RWPE2 (cell line): ENCODE data around the gene GCA.

Experiments used
- ATAC-seq: fragments of 200-7000 bp; cut with Tn5 transposase; 3 replicates; pipeline ENCODE4 v1.9.1; 2021; ENCODE audit warnings: low read depth
- DNase-seq: peaks from one replicate; pipeline ENCODE4 v3.0.0-alpha.2; 2020; ENCODE audit warnings: low spot score
- H3K27ac ChIP-seq: fragments of 450-650 bp; 2 replicates; pipeline ENCODE4 v1.5.1; 2017; ENCODE audit warnings: mild to moderate bottlenecking; ENCODE audit not compliant: poor library complexity, severe bottlenecking
- H3K27me3 ChIP-seq: fragments of 250-450 bp; sonication (Bioruptor Pico); 2 replicates; pipeline ENCODE4 v1.5.1; 2021; ENCODE audit warnings: mild to moderate bottlenecking, moderate library complexity; ENCODE audit not compliant: insufficient read depth, poor library complexity, severe bottlenecking
- H3K36me3 ChIP-seq: fragments of 250-450 bp; sonication (Bioruptor Pico); 2 replicates; pipeline ENCODE4 v1.5.1; 2020; ENCODE audit warnings: low read depth, mild to moderate bottlenecking, moderate library complexity
- H3K4me1 ChIP-seq: fragments of 250-450 bp; sonication (Bioruptor Pico); 2 replicates; pipeline ENCODE4 v1.5.1; 2021; ENCODE audit warnings: mild to moderate bottlenecking, moderate library complexity; ENCODE audit not compliant: insufficient read depth, poor library complexity, severe bottlenecking
- H3K4me3 ChIP-seq: fragments of 250-450 bp; sonication (Bioruptor Pico); 2 replicates; pipeline ENCODE4 v1.5.1; 2021; ENCODE audit warnings: mild to moderate bottlenecking, moderate library complexity; ENCODE audit not compliant: severe bottlenecking
- H3K9me3 ChIP-seq: fragments of 250-450 bp; sonication (Bioruptor Pico); 2 replicates; pipeline ENCODE4 v1.5.1; 2021; ENCODE audit warnings: mild to moderate bottlenecking, moderate library complexity; ENCODE audit not compliant: severe bottlenecking
- TF ChIP-seq, protein P1 (sequence below): fragments of 450-650 bp; IDR thresholded peaks from one replicate; pipeline ENCODE4 v1.5.1; 2017; ENCODE audit warnings: mild to moderate bottlenecking, moderate library complexity; ENCODE audit not compliant: poor library complexity, severe bottlenecking

The GCA gene

GRCh38 chr2:162343824-162344616 is at the start of gene GCA:
TSS of gene GCA (plus strand) at chr2:162344132. CDS start at chr2:162344249, 117 bp downstream.
- Histone ChIP-seq H3K4me3 (peak within 1 kb of the TSS; percentile 56), H3K9me3 (no peaks in the 10 kb centered on the region), H3K36me3 (peaks cover 8% of the 10 kb centered on the region; the same call in 1 of the 2 replicates), H3K27ac (peak within 1 kb of the TSS; percentile 19), H3K4me1 (no peaks in the 10 kb centered on the region), H3K27me3 (no peaks in the 10 kb centered on the region)
- DNase-seq: peak; percentile 95
- ATAC-seq: peak; percentile 99
- TF ChIP-seq, protein P1, sequence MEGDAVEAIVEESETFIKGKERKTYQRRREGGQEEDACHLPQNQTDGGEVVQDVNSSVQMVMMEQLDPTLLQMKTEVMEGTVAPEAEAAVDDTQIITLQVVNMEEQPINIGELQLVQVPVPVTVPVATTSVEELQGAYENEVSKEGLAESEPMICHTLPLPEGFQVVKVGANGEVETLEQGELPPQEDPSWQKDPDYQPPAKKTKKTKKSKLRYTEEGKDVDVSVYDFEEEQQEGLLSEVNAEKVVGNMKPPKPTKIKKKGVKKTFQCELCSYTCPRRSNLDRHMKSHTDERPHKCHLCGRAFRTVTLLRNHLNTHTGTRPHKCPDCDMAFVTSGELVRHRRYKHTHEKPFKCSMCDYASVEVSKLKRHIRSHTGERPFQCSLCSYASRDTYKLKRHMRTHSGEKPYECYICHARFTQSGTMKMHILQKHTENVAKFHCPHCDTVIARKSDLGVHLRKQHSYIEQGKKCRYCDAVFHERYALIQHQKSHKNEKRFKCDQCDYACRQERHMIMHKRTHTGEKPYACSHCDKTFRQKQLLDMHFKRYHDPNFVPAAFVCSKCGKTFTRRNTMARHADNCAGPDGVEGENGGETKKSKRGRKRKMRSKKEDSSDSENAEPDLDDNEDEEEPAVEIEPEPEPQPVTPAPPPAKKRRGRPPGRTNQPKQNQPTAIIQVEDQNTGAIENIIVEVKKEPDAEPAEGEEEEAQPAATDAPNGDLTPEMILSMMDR: no peak

- ATAC-seq (no peak), DNase-seq (no peak)
- H3K27me3 ChIP-seq: no peaks in the 10 kb centered on the region
Measured at GRCh38 chr2:162295009-162295408, 48.9 kb upstream of the GCA start.

GRCh38 chr2:162297925-162298552 is 45.9 kb upstream of the GCA start:
- H3K4me3 ChIP-seq: no peak overlapping the region
- no peak overlapping the region for H3K27ac ChIP-seq
- peaks cover 25% of the 10 kb centered on the region for H3K4me1 ChIP-seq
- DNase-seq: no peak
- H3K9me3 ChIP-seq: no peaks in the 10 kb centered on the region
- no peaks in the 10 kb centered on the region for H3K27me3 ChIP-seq
- TF ChIP-seq, protein P1: peak; percentile 87
- no peaks in the 10 kb centered on the region for H3K36me3 ChIP-seq
- 0 out of 3 replicates have a peak, but pooled peaks have one; percentile 35 for ATAC-seq

More at GRCh38 chr2:162295009-162295408, 48.9 kb upstream of the GCA start:
- Histone ChIP-seq H3K27ac (no peak overlapping the region), H3K9me3 (no peaks in the 10 kb centered on the region), H3K36me3 (no peaks in the 10 kb centered on the region), H3K4me3 (no peak overlapping the region), H3K4me1 (peaks cover 29% of the 10 kb centered on the region)
- TF ChIP-seq, protein P1: no peak

DNA sequence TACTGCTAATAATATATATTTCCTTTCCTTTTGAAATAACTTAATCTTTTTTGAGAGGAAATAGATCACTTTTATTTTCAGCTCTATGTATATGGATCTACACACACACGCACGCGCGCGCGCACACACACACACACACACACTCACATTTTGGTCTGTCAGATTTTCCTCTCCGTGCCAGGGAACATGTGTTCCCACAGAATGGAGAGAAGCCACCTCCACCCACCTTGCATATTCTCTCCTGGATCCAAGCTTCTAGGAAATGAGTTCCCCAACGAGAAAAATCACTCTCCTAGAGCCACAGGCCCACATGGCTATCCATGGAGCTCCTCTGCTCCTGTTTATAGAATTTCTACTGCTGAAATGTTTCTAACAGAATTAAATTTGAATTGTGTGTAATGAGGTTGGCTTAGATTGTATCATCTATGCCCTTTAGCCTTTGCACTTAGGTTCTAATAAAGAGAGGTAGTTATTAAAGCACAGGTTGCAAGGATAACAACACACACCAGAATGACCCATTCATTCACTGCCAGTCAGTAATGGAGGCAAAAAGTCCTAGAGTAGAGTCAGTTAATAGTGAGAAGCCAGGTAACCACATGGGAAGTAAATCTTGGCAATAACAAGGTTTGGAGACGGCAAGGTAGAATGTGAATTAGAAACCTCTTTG is 45.1 kb upstream of the GCA start:
- no peak for DNase-seq
- Histone ChIP-seq H3K27me3 (no peaks in the 10 kb centered on the region), H3K4me1 (peaks cover 17% of the 10 kb centered on the region), H3K9me3 (no peaks in the 10 kb centered on the region), H3K4me3 (no peak overlapping the region), H3K36me3 (no peaks in the 10 kb centered on the region), H3K27ac (no peak overlapping the region)
- no peak for ATAC-seq
- TF ChIP-seq, protein P1: no peak
